ENCODE results near the gene MYO7B.

The MYO7B gene

GRCh38 chr2:127609818-127610217 is 74.3 kb downstream of the MYO7B start:
- Histone ChIP-seq H3K4me2 (ENCODE audit: insufficient read depth, low read length) (peak overlapping the region; percentile 48), H3K9me3 (ENCODE audit: insufficient read depth, low read length, severe bottlenecking) (peaks cover 22% of the 10 kb centered on the region), H3K9ac (ENCODE audit: low read depth, low read length) (peak overlapping the region; percentile 55), H3K4me3 (ENCODE audit: low read depth in 1 of 2, low read length in 2 of 2) (peak overlapping the region in 1 of 2 experiments; percentile 24; a peak in 1 of 4 replicates), H3K4me1 (ENCODE audit: insufficient read depth, low read length) (peaks cover 100% of the 10 kb centered on the region), H3K27me3 (ENCODE audit: insufficient read depth, low read length, poor library complexity) (no peaks in the 10 kb centered on the region), H2AFZ (ENCODE audit: low read depth, low read length) (no peak overlapping the region), H3K36me3 (ENCODE audit: insufficient read depth, low read length) (peaks cover 69% of the 10 kb centered on the region), H3K79me2 (ENCODE audit: insufficient read depth, low read length) (peaks cover 61% of the 10 kb centered on the region), H3K27ac (ENCODE audit: low read length) (peak overlapping the region; percentile 97), H4K20me1 (ENCODE audit: insufficient read depth, low read length) (no peaks in the 10 kb centered on the region)
- no peak for TF ChIP-seq CTCF (IDR thresholded peaks at IDR 0.05; ENCODE audit: borderline replicate concordance, extremely low read depth, low read length, poor library complexity, severe bottlenecking)
- TF ChIP-seq EZH2 (IDR thresholded peaks at IDR 0.05; ENCODE audit: borderline replicate concordance, low read depth, low read length, severe bottlenecking): no peak
- DNase-seq: no peak
- peak; percentile 12 for ATAC-seq (ENCODE audit: insufficient read depth, low read depth)

- peaks cover 100% of the 10 kb centered on the region for H3K4me1 ChIP-seq (ENCODE audit: insufficient read depth, low read length)
- no peak overlapping the region for H3K4me2 ChIP-seq (ENCODE audit: insufficient read depth, low read length)
- DNase-seq (no peak), ATAC-seq (ENCODE audit: insufficient read depth, low read depth) (no peak)
- H3K9me3 ChIP-seq (ENCODE audit: insufficient read depth, low read length, severe bottlenecking): peaks cover 22% of the 10 kb centered on the region
- no peaks in the 10 kb centered on the region for H4K20me1 ChIP-seq (ENCODE audit: insufficient read depth, low read length)
- no peak overlapping the region for H2AFZ ChIP-seq (ENCODE audit: low read depth, low read length)
- peaks cover 55% of the 10 kb centered on the region for H3K79me2 ChIP-seq (ENCODE audit: insufficient read depth, low read length)
- TF ChIP-seq EZH2 (IDR thresholded peaks at IDR 0.05; ENCODE audit: borderline replicate concordance, low read depth, low read length, severe bottlenecking): no peak
- TF ChIP-seq CTCF (IDR thresholded peaks at IDR 0.05; ENCODE audit: borderline replicate concordance, extremely low read depth, low read length, poor library complexity, severe bottlenecking): no peak
- peaks cover 69% of the 10 kb centered on the region for H3K36me3 ChIP-seq (ENCODE audit: insufficient read depth, low read length)
- peak overlapping the region; percentile 97 for H3K27ac ChIP-seq (ENCODE audit: low read length)
- no peak overlapping the region for H3K4me3 ChIP-seq (ENCODE audit: low read depth in 1 of 2, low read length in 2 of 2)
- no peak overlapping the region for H3K9ac ChIP-seq (ENCODE audit: low read depth, low read length)
- H3K27me3 ChIP-seq (ENCODE audit: insufficient read depth, low read length, poor library complexity): no peaks in the 10 kb centered on the region
These were observed 75.1 kb downstream of the MYO7B start for GRCh38 chr2:127610561-127610960.

GRCh38 chr2:127611076-127611925 is 75.8 kb downstream of the MYO7B start:
- Histone ChIP-seq H2AFZ (ENCODE audit: low read depth, low read length) (no peak overlapping the region), H3K9me3 (ENCODE audit: insufficient read depth, low read length, severe bottlenecking) (peaks cover 22% of the 10 kb centered on the region), H3K9ac (ENCODE audit: low read depth, low read length) (peak overlapping the region; percentile 9; the same call in 1 of the 2 replicates), H3K79me2 (ENCODE audit: insufficient read depth, low read length) (peaks cover 49% of the 10 kb centered on the region), H3K4me2 (ENCODE audit: insufficient read depth, low read length) (no peak overlapping the region), H3K36me3 (ENCODE audit: insufficient read depth, low read length) (peaks cover 67% of the 10 kb centered on the region), H3K27me3 (ENCODE audit: insufficient read depth, low read length, poor library complexity) (no peaks in the 10 kb centered on the region), H3K4me3 (ENCODE audit: low read depth in 1 of 2, low read length in 2 of 2) (no peak overlapping the region), H3K4me1 (ENCODE audit: insufficient read depth, low read length) (peaks cover 100% of the 10 kb centered on the region), H3K27ac (ENCODE audit: low read length) (peak overlapping the region; percentile 97), H4K20me1 (ENCODE audit: insufficient read depth, low read length) (no peaks in the 10 kb centered on the region)
- DNase-seq (peak; percentile 56), ATAC-seq (ENCODE audit: insufficient read depth, low read depth) (no peak)
- TF ChIP-seq CTCF (IDR thresholded peaks at IDR 0.05; ENCODE audit: borderline replicate concordance, extremely low read depth, low read length, poor library complexity, severe bottlenecking) (no peak), EZH2 (IDR thresholded peaks at IDR 0.05; ENCODE audit: borderline replicate concordance, low read depth, low read length, severe bottlenecking) (no peak)
